ENCODE results near the gene KLK8.

KLK8 gene

DNA sequence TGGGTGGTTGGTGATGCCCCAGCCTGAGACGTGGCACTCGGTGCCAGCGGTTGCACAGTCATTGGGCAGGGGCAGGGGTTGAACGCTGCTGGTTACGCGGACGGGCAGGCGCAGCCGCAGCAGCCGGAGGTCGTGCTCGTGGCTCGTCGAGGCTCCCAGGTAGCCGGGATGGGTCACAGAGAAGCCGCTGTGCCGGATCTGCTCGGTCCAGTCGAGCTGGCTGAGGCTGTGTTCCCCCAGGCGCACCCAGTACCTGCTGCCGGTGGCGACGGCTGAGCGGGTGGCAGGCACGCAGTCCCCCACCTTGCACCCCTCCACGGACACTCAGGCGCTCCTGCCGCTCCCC lies 30.4 kb upstream of the KLK8 start:
- no peak for DNase-seq (ENCODE audit: low read depth)
- H3K4me3 ChIP-seq (ENCODE audit: control insufficient read depth, low read depth, low read length) = no peak overlapping the region
- TF ChIP-seq, protein P1, sequence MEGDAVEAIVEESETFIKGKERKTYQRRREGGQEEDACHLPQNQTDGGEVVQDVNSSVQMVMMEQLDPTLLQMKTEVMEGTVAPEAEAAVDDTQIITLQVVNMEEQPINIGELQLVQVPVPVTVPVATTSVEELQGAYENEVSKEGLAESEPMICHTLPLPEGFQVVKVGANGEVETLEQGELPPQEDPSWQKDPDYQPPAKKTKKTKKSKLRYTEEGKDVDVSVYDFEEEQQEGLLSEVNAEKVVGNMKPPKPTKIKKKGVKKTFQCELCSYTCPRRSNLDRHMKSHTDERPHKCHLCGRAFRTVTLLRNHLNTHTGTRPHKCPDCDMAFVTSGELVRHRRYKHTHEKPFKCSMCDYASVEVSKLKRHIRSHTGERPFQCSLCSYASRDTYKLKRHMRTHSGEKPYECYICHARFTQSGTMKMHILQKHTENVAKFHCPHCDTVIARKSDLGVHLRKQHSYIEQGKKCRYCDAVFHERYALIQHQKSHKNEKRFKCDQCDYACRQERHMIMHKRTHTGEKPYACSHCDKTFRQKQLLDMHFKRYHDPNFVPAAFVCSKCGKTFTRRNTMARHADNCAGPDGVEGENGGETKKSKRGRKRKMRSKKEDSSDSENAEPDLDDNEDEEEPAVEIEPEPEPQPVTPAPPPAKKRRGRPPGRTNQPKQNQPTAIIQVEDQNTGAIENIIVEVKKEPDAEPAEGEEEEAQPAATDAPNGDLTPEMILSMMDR (IDR thresholded peaks at IDR 0.05; ENCODE audit: control insufficient read depth, insufficient read depth, low read depth, low read length, missing control alignments) = no peak

DNA sequence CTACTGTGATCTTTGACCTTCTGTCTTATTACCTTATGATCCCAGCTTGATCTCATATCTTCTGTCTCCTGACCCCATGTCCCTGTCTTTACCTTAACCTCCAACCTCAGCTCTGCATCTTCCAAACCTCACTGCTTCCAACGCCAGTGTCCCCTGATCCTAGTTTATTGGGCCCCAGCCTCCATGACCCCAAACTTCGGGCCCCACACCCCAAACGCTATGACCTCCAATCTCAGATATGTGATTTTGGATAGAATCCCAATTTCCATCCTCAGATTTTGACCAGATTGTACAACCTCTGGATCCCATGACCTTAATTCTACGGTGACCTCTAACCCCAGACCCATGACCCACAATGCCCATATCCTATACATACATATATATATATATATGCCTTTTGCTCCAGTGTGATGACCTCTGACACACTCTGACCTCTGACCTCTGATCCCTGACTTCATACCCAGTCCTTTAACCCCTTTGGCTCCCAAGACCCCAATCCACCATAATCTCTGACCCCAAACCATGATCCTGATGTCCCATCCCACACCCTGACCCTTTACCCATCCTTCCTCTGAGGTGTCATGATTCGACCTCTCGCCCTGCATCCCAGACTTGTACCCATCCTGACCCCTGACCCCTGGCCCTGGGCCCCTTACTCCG lies 29.9 kb upstream of the KLK8 start:
- H3K4me3 ChIP-seq (ENCODE audit: control insufficient read depth, low read depth, low read length) = no peak overlapping the region
- TF ChIP-seq, protein P1 (IDR thresholded peaks at IDR 0.05; ENCODE audit: control insufficient read depth, insufficient read depth, low read depth, low read length, missing control alignments) = no peak
- DNase-seq (ENCODE audit: low read depth) = no peak

DNA sequence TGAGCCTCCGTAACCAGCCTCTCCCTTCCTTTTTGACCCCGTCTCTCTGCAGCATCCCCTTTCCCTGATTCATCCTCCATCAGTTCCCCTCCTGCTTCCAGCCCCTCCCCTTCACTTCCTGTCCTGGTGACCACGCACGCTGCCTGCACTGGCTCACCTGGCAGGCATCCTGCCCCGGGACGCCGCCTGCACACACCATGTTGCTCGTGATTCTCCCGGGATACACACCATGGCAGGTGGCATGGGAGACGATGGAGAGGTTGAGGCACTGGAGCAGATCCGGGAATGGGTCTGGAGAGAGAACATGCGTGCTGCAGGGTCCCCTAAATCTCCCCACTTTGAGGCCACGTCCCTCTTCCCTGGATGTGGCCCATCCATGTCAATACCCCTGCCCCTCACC lies 29.2 kb upstream of the KLK8 start:
- DNase-seq (ENCODE audit: low read depth) = no peak
- H3K4me3 ChIP-seq (ENCODE audit: control insufficient read depth, low read depth, low read length) = no peak overlapping the region
- TF ChIP-seq, protein P1 (IDR thresholded peaks at IDR 0.05; ENCODE audit: control insufficient read depth, insufficient read depth, low read depth, low read length, missing control alignments) = no peak

DNA sequence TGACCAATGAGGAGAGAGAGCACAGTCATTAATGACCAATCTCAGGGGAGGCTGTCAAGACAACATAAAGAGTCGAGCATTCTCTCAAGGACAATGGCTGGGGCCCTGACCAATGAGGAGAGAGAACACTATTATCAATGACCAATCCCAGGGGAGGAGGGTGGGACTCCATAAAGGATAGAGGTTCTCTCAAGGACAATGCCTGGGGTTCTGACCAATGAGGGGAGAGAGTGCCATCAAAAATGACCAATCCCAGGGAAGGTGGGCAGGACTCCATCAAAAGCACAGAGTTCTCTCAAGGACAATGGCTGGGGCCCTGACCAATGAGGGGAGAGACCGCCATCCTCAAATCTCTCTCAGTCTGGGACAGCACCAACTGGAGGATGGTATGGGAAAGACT lies 28.3 kb upstream of the KLK8 start:
- no peak overlapping the region for H3K4me3 ChIP-seq (ENCODE audit: control insufficient read depth, low read depth, low read length)
- DNase-seq (ENCODE audit: low read depth) = no peak
- TF ChIP-seq, protein P1 (IDR thresholded peaks at IDR 0.05; ENCODE audit: control insufficient read depth, insufficient read depth, low read depth, low read length, missing control alignments) = no peak

DNA sequence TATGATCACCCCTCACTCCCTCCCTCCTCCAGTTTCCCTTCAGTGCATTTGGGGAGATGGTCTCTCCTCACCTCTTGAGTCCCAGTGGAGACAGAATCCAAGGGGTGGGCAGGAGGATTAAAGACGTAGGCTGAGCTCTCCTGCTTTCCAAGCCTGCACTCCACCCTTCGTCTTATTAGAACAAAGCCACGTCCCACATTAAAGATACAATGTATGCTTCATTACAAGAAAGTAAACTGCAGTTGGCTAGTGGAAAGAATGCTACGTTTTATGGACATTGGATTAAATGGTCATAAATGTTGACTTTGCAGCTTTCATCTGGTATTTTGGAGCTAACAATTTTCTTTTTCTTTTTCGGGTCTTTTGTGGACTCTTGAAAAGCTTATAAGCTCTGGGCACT lies 26.5 kb upstream of the KLK8 start:
- H3K4me3 ChIP-seq (ENCODE audit: control insufficient read depth, low read depth, low read length) = no peak overlapping the region
- no peak for DNase-seq (ENCODE audit: low read depth)
- TF ChIP-seq, protein P1 (IDR thresholded peaks at IDR 0.05; ENCODE audit: control insufficient read depth, insufficient read depth, low read depth, low read length, missing control alignments) = no peak

DNA sequence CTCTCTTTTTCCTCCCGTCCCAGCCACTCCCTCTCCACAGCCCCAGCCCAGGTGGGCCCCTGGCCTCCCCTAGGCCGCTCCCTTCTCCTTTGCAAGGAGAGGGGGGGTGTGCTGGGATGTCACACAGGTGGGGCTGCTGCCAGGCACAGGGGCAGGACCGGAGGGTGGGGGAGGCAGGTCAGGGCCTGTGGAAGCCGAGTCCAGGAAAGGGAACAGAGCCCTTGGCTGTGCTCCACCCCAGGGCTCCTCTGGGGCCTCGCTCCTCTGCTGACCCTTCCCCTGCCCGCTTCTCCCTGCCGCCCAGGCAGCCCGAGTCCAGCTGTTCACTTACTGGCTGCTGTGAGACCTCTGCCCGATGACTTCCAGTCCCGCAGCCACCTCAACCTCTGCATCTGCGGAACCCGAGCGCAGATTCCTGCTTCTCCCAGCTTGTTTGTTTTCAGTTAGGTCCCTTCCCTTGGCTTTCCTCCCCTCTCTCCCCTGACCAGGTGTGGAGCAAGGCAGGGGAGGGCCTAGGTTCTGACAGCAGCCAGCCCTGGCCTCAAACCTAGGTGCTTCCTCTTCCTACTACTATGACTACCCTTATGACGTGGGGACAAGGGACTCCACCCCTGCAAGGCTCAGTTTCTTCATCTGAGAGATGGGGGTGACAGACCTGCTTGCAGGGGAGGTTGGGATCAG lies 25.9 kb upstream of the KLK8 start:
- no peak for DNase-seq (ENCODE audit: low read depth)
- no peak overlapping the region for H3K4me3 ChIP-seq (ENCODE audit: control insufficient read depth, low read depth, low read length)
- TF ChIP-seq, protein P1 (IDR thresholded peaks at IDR 0.05; ENCODE audit: control insufficient read depth, insufficient read depth, low read depth, low read length, missing control alignments) = no peak
